Measurements from ENCODE around the gene SDSL.

DNA sequence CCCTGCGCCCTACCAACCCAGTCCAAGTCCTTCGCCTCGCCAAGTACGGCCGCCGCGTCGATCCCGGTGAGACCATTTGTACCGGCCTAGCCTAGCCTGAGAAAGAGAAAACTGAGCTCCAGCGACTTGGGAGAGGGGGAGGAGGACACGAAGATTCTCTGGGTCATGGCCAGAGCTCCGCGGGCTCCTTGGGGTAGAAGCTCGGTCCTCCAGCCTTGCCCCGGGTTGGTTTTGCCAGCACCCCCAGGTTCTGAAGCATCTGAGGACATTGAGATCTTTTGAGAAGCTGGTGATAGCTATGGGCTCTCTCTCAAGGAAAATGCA is 42.2 kb downstream of the SDSL start:
- TF ChIP-seq, protein P1, sequence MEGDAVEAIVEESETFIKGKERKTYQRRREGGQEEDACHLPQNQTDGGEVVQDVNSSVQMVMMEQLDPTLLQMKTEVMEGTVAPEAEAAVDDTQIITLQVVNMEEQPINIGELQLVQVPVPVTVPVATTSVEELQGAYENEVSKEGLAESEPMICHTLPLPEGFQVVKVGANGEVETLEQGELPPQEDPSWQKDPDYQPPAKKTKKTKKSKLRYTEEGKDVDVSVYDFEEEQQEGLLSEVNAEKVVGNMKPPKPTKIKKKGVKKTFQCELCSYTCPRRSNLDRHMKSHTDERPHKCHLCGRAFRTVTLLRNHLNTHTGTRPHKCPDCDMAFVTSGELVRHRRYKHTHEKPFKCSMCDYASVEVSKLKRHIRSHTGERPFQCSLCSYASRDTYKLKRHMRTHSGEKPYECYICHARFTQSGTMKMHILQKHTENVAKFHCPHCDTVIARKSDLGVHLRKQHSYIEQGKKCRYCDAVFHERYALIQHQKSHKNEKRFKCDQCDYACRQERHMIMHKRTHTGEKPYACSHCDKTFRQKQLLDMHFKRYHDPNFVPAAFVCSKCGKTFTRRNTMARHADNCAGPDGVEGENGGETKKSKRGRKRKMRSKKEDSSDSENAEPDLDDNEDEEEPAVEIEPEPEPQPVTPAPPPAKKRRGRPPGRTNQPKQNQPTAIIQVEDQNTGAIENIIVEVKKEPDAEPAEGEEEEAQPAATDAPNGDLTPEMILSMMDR (conservative IDR thresholded peaks at IDR 0.05; ENCODE audit: low read length) = no peak
- no peak for TF ChIP-seq EZH2phosphoT487 (IDR thresholded peaks at IDR 0.05; ENCODE audit: borderline replicate concordance, low read depth, low read length)
